ENCODE measurements around the gene OAS2. TPM values are rescaled to one million over a fixed set of nuclear protein-coding genes. Genes with fewer than 3 reads are reported as not detected.

The OAS2 gene
- polyA plus RNA-seq, 2 of the 4 experiments (the other 2 are of a cell fraction), result 0.05 to 0.19 TPM

DNA sequence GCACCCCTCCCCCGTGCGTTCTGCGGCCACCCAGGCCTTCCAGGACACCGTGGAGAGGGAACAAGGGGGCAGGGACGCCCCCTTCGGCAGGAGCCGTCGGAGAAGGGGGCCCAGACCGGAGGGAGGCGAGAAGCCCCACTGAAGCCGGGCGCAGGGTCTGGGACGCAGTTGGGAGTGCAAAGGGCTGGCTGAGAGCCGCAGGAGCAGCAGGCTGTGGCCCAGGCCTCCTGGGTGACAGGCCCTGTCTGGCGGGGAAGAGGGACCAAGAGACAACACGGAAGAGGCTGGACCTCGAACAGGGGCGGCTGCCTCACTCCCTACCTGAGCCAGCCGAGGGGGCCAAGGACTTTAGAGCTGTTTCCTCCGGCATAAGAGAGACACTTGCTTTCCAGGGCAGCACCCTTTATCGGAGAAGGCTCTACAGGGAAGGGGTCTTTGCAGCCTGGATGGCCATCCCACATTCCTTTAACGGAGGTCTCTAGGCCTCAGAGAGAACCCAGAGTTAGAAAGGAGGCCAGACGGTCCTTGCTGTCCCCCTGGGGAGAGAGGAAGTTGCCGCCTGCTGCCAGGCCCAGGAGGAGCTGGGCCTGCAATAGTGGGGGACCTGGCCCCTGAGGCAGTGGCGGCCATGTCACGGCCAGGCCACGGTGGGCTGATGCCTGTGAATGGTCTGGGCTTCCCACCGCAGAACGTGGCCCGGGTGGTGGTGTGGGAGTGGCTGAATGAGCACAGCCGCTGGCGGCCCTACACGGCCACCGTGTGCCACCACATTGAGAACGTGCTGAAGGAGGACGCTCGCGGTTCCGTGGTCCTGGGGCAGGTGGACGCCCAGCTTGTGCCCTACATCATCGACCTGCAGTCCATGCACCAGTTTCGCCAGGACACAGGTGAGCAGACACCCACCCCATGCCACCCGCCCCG is 79.5 kb downstream of the OAS2 start:
- DNase-seq (ENCODE audit: low read depth in 1 of 2, low spot score in 1 of 2), result no peak
- Histone ChIP-seq H3K9me3 (no peaks in the 10 kb centered on the region), H3K4me3 (peak overlapping the region; percentile 56; the same call in 1 of the 3 replicates), H3K4me2 (peak overlapping the region; percentile 95), H3K4me1 (0 out of 3 replicates have a peak, but pooled peaks cover 6% of the 10 kb centered on the region), H3K27ac (no peak overlapping the region)
- ChIA-PET POLR2A (no interaction called here), CTCF (interaction anchor here (1.0 to 2.7 kb wide), 3 partner anchors 9 to 28 kb away, joined by 3 to 8 read pairs (median 8); no protein-coding TSS in a partner anchor)
- 79% methylated on average over 40 of the region's 44 CpGs for WGBS (ENCODE audit: missing lambda C conversion rate)
- peak in 1 of 2 experiments; percentile 11; a peak in 2 of 6 replicates for ATAC-seq
- no peak for FAIRE-seq
- no peak for TF ChIP-seq RARB (CRISPR knock-in tag; IDR thresholded peaks at IDR 0.05)
- no peak for TF ChIP-seq HOXB13 (CRISPR knock-in tag; IDR thresholded peaks at IDR 0.05; ENCODE audit: low read depth)
- no peak for TF ChIP-seq JUN (IDR thresholded peaks at IDR 0.05)
- no peak for TF ChIP-seq EP300 (IDR thresholded peaks at IDR 0.05)
- TF ChIP-seq CHD4 (IDR thresholded peaks at IDR 0.05; ENCODE audit: borderline replicate concordance), result no peak
- TF ChIP-seq FOXS1 (CRISPR knock-in tag; IDR thresholded peaks at IDR 0.05), result no peak
- TF ChIP-seq NFE2L2 (conservative IDR thresholded peaks at IDR 0.05; ENCODE audit: low read length), result no peak
- no peak for TF ChIP-seq POLR2A (IDR thresholded peaks at IDR 0.05; ENCODE audit: low read length)
- no peak for TF ChIP-seq CBX8 (IDR thresholded peaks at IDR 0.05)
- no peak for TF ChIP-seq RNF2 (IDR thresholded peaks at IDR 0.05; ENCODE audit: borderline replicate concordance, low read depth)
- TF ChIP-seq RCOR1 (IDR thresholded peaks at IDR 0.05; ENCODE audit: low read depth, low read length), result no peak
- TF ChIP-seq ZSCAN20 (CRISPR knock-in tag; IDR thresholded peaks at IDR 0.05), result no peak
- no peak for TF ChIP-seq CBX2 (IDR thresholded peaks at IDR 0.05; ENCODE audit: borderline replicate concordance, low read depth)

DNA sequence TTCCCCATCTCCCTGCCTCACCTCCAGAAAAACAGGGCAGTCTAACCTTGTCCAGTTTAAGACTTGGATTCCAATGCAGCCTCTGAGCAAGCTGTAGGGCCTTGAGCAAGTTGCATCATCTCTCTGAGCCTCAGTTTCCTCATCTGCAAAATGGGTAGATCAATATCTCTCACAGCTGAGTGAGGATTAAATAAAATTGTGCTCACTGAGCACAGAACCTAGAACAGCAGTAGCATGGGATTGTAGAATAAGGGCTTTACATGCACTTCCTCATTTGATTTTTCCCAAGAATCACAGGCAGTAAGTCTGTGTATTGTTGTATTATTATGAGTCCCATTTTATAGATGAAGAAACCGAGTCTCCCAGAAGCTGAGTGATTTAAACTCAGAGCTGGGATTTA is 80.2 kb downstream of the OAS2 start:
- H3K4me2 ChIP-seq, result no peak overlapping the region
- FAIRE-seq (no peak), ATAC-seq (no peak), DNase-seq (ENCODE audit: low read depth in 1 of 2, low spot score in 1 of 2) (no peak)
- ChIA-PET CTCF (interaction anchor here (1.0 to 2.7 kb wide), 3 partner anchors 10 to 29 kb away, joined by 3 to 8 read pairs (median 8); no protein-coding TSS in a partner anchor), POLR2A (no interaction called here)
- H3K4me1 ChIP-seq, result 0 out of 3 replicates have a peak, but pooled peaks cover 6% of the 10 kb centered on the region
- no peak overlapping the region for H3K27ac ChIP-seq
- no peak overlapping the region for H3K4me3 ChIP-seq
- TF ChIP-seq KDM1A (IDR thresholded peaks at IDR 0.05; ENCODE audit: low read depth), result 0 out of 2 replicates have a peak, but pooled peaks have one; percentile 33
- TF ChIP-seq, protein P1, sequence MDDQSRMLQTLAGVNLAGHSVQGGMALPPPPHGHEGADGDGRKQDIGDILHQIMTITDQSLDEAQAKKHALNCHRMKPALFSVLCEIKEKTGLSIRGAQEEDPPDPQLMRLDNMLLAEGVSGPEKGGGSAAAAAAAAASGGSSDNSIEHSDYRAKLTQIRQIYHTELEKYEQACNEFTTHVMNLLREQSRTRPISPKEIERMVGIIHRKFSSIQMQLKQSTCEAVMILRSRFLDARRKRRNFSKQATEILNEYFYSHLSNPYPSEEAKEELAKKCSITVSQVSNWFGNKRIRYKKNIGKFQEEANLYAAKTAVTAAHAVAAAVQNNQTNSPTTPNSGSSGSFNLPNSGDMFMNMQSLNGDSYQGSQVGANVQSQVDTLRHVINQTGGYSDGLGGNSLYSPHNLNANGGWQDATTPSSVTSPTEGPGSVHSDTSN (IDR thresholded peaks at IDR 0.05), result no peak
- no peak for TF ChIP-seq EHMT2 (IDR thresholded peaks at IDR 0.05; ENCODE audit: low read depth)
- no peak for TF ChIP-seq MYC (IDR thresholded peaks at IDR 0.05; ENCODE audit: borderline replicate concordance, low read length)
- WGBS (ENCODE audit: missing lambda C conversion rate), result 58% methylated on average over 1 of the region's 1 CpG
- no peaks in the 10 kb centered on the region for H3K9me3 ChIP-seq

DNA sequence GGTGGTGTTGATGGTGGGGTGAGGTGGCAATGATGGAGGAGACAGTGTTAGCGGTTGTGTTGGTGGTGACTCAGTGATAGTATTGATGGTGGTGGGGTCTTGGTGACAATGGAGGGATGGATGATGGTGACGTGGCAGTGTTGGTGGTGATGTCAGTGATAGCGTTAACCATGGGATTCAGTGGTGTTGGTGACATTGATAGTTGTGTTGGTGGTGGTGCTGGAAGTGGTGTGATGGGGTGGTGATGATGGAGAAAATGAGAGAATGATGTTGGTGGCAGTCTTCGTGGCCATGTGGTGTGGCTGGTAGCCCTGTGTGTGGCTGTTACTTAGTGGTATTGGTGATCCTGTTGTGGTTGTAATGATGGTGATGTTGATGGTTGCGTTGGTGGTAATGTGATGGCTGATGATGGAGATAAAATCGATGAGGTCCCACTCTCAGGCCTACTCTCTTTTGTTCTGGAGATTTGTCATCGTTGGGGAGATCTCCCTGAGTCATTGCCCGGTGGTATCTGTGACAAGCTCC is 80.8 kb downstream of the OAS2 start:
- Histone ChIP-seq H3K27ac (no peak overlapping the region), H3K4me1 (0 out of 3 replicates have a peak, but pooled peaks cover 6% of the 10 kb centered on the region), H3K4me2 (no peak overlapping the region), H3K9me3 (no peaks in the 10 kb centered on the region), H3K4me3 (no peak overlapping the region)
- 66% methylated on average over 8 of the region's 8 CpGs for WGBS (ENCODE audit: missing lambda C conversion rate)
- DNase-seq (ENCODE audit: low read depth in 1 of 2, low spot score in 1 of 2), result no peak
- no peak for ATAC-seq
- ChIA-PET POLR2A (no interaction called here), CTCF (interaction anchor here (1.0 to 2.7 kb wide), 3 partner anchors 10 to 29 kb away, joined by 3 to 8 read pairs (median 3); no protein-coding TSS in a partner anchor)
- no peak for TF ChIP-seq POLR2AphosphoS2 (conservative IDR thresholded peaks at IDR 0.05; ENCODE audit: low read length)
- TF ChIP-seq HDAC2 (IDR thresholded peaks at IDR 0.05), result no peak
- TF ChIP-seq TFCP2L1 (CRISPR knock-in tag; IDR thresholded peaks at IDR 0.05), result no peak
- TF ChIP-seq, protein P2, sequence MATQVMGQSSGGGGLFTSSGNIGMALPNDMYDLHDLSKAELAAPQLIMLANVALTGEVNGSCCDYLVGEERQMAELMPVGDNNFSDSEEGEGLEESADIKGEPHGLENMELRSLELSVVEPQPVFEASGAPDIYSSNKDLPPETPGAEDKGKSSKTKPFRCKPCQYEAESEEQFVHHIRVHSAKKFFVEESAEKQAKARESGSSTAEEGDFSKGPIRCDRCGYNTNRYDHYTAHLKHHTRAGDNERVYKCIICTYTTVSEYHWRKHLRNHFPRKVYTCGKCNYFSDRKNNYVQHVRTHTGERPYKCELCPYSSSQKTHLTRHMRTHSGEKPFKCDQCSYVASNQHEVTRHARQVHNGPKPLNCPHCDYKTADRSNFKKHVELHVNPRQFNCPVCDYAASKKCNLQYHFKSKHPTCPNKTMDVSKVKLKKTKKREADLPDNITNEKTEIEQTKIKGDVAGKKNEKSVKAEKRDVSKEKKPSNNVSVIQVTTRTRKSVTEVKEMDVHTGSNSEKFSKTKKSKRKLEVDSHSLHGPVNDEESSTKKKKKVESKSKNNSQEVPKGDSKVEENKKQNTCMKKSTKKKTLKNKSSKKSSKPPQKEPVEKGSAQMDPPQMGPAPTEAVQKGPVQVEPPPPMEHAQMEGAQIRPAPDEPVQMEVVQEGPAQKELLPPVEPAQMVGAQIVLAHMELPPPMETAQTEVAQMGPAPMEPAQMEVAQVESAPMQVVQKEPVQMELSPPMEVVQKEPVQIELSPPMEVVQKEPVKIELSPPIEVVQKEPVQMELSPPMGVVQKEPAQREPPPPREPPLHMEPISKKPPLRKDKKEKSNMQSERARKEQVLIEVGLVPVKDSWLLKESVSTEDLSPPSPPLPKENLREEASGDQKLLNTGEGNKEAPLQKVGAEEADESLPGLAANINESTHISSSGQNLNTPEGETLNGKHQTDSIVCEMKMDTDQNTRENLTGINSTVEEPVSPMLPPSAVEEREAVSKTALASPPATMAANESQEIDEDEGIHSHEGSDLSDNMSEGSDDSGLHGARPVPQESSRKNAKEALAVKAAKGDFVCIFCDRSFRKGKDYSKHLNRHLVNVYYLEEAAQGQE (IDR thresholded peaks at IDR 0.05), result no peak
- no peak for TF ChIP-seq MYC (IDR thresholded peaks at IDR 0.05; ENCODE audit: borderline replicate concordance, low read length)
- TF ChIP-seq HOXB5 (CRISPR knock-in tag; IDR thresholded peaks at IDR 0.05), result no peak
- no peak for TF ChIP-seq RCOR1 (IDR thresholded peaks at IDR 0.05; ENCODE audit: low read depth, low read length)
- TF ChIP-seq ZSCAN20 (CRISPR knock-in tag; IDR thresholded peaks at IDR 0.05), result no peak
- TF ChIP-seq FOXS1 (CRISPR knock-in tag; IDR thresholded peaks at IDR 0.05), result no peak
- TF ChIP-seq RFX5 (IDR thresholded peaks at IDR 0.05), result no peak
- TF ChIP-seq NFE2L2 (conservative IDR thresholded peaks at IDR 0.05; ENCODE audit: low read length), result no peak
- no peak for TF ChIP-seq FOSB (CRISPR knock-in tag; IDR thresholded peaks at IDR 0.05)
- no peak for TF ChIP-seq POLR2A (IDR thresholded peaks at IDR 0.05; ENCODE audit: low read length)
- TF ChIP-seq JUN (IDR thresholded peaks at IDR 0.05), result no peak
- no peak for FAIRE-seq

All from A549 (cell line).